ENCODE results near the gene ARID4A.
"Not testable (repeated sequence)": the region's sequence is repeated elsewhere in the genome, so short reads cannot be mapped to it uniquely, and the experiment has no call there.

Gene ARID4A

GRCh38 chr14:58353516-58354299, 55.4 kb downstream of the ARID4A start:
- no peak for DNase-seq (ENCODE audit: extremely low read depth in 1 of 2, low read depth in 1 of 2)

GRCh38 chr14:58354808-58355207, 56.5 kb downstream of the ARID4A start:
- no peak for DNase-seq (ENCODE audit: extremely low read depth in 1 of 2, low read depth in 1 of 2)

GRCh38 chr14:58356268-58356667, 57.9 kb downstream of the ARID4A start:
- DNase-seq (ENCODE audit: extremely low read depth in 1 of 2, low read depth in 1 of 2): no peak

DNA sequence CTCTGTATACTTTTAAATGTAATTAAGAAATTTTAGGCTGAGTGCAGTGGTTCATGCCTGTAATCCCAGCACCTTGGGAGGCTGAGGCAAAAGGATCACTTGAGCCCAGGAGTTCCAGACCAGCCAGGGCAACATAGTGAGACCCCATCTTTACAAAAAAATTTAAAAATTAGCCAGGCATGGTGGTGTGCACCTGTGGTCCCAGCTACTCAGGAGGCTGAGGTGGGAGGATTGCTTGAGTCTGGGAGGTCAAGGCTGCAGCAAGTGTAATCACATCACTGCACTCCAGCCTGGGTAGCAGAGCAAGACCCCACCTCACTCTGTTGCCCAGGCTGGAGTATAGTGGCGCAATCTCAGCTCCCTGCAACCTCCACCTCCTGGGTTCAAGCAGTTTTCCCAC, 63.9 kb downstream of the ARID4A start:
- not testable (repeated sequence) for DNase-seq (ENCODE audit: extremely low read depth in 1 of 2, low read depth in 1 of 2)

DNA sequence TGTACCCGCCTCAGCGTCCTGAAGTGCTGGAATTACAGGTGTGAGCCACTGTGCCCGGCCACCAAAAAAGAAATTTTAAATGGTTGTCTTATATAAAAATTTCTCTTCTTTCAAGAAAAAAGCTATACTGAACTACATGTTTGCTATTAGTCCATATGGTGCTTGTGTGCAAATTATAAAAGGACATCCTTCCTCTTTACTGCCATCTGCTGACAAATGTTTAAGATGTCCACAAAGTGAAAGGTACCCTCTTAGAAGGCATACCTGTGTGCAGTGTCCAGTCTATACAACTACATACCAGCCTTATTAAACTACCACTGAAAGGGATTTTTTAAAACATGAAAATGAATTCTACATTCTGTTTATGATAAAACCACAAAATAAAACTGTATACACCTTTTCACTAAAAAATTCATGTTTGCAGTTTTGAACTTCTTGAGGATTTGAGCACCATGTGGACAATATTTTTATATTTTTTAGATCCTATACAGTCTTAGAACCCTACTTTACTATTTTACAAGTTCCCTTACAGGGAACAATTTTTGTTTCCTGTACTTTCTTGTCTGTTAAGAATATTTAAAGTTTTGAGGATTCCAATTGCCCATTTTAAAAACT, 64.5 kb downstream of the ARID4A start:
- no peak for DNase-seq (ENCODE audit: extremely low read depth in 1 of 2, low read depth in 1 of 2)

DNA sequence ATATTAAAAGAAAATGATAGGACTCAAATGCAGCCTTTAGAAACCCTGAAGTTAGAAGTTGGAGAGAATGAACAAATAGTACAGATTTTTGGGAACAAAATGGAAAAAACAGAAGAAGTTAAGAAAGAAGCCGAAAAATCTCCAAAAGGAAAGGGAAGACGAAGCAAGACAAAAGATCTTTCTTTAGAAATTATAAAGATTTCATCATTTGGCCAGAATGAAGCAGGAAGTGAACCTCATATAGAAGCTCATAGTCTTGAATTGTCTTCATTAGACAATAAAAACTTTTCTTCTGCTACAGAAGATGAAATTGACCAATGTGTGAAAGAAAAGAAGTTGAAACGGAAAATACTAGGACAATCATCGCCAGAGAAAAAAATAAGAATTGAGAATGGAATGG, 66.0 kb downstream of the ARID4A start:
- no peak for DNase-seq (ENCODE audit: extremely low read depth in 1 of 2, low read depth in 1 of 2)

DNA sequence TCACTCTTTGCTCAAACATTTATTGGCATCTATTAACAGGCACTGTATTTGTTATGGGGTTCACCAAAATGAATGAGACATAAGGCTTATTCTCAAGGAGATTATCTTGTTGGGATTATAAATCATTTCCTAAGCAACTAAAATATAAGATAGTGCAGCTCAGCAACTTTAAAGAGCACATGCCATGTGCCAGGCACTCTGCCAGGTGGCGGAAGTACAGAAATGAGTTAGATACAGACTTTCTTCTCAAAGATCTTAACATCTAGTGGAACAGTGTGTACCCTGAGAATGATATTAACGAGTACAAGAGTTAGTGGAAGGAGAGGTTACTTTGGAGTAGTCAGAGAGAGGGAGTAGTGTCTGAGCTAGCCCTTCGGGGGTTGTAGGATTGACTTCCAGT, 68.9 kb downstream of the ARID4A start:
- no peak for DNase-seq (ENCODE audit: extremely low read depth in 1 of 2, low read depth in 1 of 2)

- DNase-seq (ENCODE audit: extremely low read depth in 1 of 2, low read depth in 1 of 2): no peak
Observed at GRCh38 chr14:58368956-58369355, 70.6 kb downstream of the ARID4A start.

DNA sequence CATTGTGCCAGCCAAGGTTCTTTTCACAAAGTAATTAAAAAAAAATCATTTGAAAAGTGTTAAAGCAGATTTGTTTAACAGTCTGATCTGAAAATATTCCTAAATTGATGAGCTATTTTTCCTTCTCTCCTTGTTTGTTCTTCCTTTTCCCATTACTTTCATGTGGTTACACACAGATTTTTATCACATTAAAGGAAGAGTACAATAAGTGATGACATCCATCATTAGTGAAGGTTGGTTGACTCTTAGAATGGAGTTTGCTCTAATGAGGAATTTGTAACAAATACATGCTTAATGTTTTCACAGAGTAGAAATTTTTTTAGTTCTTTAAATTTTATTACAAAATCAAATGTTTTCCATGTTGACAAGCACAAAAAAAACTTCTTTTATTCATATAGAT, 78.4 kb downstream of the ARID4A start:
- no peak for DNase-seq (ENCODE audit: extremely low read depth in 1 of 2, low read depth in 1 of 2)

- DNase-seq (ENCODE audit: extremely low read depth in 1 of 2, low read depth in 1 of 2): no peak
Observed at GRCh38 chr14:58390830-58391229, 92.5 kb downstream of the ARID4A start.

DNA sequence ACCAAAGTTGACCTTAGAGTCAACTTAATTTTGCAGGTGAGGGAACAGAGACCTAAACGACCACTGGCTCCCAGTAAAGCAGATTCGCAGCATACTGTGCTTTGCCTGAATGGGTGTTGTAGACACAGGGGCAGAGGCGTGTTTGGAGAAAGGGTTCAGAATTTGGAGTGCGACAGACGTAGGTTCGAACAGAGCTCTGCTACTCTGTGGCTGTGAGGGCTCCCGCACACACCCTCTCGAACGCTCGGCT, 97.1 kb downstream of the ARID4A start:
- DNase-seq (ENCODE audit: extremely low read depth in 1 of 2, low read depth in 1 of 2): no peak

DNA sequence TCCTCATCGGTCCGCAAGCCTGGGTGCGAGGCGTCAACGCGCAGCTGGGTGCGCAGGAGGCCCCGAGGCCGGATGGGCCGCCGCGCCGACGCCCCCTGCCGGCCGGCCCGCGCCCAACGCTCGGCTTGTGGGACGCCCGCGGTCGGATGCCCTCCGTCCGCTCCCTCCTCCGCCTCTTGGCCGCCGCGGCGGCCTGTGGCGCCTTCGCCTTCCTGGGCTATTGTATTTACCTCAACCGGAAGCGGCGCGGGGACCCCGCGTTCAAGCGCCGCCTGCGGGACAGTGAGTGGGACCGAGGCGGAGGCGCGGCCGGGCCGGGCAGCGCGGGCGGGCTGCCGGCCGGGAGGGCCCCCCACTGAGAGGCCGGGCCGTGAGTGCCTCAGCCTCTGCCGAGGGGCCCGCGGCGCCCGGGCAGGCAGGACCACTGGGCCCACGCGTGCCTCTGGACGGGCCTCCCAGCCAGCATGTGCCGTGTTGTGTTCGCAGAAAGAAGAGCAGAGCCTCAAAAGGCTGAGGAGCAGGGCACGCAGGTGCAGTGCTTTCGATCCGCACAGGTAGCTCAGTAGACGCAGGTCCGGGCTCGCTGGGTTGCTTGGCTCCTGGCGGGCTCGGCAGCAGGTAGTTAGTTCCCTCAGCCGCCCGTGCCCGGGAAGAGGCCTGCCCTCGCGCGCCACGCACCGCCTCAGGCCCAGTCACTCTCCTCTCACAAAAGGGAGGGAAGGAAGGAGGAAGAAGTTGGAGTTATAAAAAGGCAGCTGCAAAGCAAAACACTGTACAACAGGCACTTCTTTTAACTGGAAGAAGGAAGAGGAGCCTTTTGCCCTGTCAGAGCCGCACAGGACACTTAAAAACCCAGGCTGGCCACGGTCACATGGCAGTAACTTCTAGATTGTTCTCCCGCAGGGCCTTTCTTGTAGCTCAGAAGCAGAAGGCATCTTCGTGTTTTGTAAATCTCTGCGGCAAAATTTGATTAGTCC, 97.7 kb downstream of the ARID4A start, which contains the start of gene TOMM20L:
TOMM20L (plus strand) TSS at position 119 of the 977 bp plus-strand sequence; CDS start at position 147, 28 bp downstream.
- DNase-seq (ENCODE audit: extremely low read depth in 1 of 2, low read depth in 1 of 2): peak; percentile 51 to 52

DNA sequence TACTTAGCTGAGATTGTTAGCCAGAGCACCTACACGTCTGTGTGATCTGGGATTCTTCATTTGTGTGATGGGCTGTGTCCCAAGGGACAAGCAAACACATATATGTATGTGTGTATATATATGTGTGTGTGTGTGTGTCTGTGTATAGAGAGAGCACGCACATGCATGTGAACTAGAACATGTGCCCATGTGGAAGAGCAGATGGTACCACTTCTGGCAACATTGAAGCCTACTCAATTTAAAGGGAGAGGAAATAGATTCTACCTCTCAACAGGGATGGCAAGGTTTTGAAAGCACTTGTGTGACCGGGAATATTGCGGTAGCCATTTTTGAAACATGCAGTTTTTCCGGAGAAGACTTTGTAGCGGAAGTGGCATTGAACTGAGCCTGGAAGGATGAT, 98.8 kb downstream of the ARID4A start:
- DNase-seq (ENCODE audit: extremely low read depth in 1 of 2, low read depth in 1 of 2): no peak

- DNase-seq (ENCODE audit: extremely low read depth in 1 of 2, low read depth in 1 of 2): no peak
Observed at GRCh38 chr14:58398495-58398894, 100.1 kb downstream of the ARID4A start.

GRCh38 chr14:58398895-58399294, 100.5 kb downstream of the ARID4A start:
- DNase-seq (ENCODE audit: extremely low read depth in 1 of 2, low read depth in 1 of 2): no peak

- DNase-seq (ENCODE audit: extremely low read depth in 1 of 2, low read depth in 1 of 2): no peak
Observed at GRCh38 chr14:58401587-58401986, 103.2 kb downstream of the ARID4A start.

DNA sequence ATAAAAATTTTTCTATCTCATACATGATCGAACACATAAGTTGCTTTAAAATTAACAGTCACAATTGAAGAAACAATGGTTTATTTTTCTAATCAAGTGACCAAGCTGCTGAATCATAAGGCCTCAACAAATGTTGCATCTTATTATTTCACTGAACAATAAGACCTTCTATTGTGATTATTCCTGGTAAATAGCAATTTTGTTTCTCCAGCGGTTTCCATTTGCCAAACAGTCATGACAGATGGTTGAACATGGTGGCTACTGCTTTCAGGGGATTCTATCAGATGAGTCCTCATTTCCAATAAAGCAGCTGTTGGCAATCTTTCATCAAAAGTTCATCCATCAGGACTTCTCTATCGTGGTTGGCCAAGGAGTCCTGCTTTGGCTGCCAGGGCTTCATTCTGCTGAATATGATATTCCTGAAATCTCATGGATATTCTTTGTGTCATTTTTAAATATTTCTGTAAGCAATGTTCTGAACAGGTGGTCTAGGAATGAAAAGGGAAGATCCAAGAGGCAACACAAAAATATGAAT, 110.4 kb downstream of the ARID4A start:
- no peak for DNase-seq (ENCODE audit: extremely low read depth in 1 of 2, low read depth in 1 of 2)

DNA sequence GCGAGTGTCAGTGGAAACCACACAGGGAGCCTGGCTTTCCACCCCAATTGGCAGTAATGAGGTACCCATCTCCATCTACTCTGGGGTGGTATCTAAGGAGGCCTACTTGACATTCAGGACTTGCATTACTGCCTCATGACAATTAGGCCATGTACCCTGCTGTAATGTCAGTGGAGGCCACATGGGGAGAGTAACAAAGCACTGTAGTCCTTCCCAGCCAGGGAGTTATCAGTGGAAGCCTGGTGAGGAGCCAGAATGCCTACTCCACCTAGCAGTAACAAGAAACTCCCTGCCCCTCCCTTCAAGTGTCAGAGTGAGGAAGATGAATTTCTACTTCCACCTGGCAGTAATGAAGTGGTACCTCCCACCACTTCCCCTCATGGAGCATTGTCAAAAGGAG, 116.5 kb downstream of the ARID4A start:
- DNase-seq (ENCODE audit: extremely low read depth in 1 of 2, low read depth in 1 of 2): no peak

DNA sequence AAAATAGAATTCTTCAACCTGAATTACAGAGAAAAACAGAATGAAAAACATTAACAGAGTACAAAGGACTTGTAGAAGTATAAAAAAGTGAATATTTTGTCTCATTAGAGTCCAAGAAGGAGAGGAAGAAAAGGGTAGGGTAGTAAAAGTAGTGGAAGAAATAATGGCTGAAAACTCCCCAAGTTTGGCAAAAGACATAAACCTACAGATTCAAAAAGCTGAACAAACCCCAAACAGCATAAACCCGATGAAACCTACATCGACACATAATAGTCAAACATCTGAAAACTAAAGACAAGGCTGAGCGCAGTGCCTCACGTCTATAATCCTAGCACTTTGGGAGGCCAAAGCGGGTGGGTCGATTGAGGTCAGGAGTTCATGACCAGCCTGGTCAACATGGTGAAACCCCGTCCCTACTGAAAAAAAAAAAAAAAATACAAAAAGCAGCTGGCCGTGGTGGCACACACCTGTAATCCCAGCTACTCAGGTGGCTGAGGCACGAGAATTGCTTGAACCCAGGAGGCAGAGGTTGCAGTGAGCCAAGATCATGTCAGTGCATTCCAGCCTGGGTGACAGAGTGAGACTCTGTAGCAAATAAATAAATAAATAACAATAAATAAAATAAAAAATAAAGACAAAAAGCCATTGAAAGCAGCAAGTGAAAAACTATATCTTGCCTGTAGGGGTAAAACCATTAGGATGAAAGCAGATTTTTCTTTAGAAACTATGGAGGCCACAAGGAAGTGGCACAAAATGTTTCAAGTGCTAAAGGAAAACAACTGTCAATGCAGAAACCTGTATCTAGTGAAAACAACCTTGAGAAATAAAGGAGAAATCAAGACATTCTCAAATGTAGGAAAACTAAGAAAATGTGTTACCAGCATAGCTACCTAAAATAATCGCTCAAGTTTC, 117.5 kb downstream of the ARID4A start:
- DNase-seq (ENCODE audit: extremely low read depth in 1 of 2, low read depth in 1 of 2): no peak

DNA sequence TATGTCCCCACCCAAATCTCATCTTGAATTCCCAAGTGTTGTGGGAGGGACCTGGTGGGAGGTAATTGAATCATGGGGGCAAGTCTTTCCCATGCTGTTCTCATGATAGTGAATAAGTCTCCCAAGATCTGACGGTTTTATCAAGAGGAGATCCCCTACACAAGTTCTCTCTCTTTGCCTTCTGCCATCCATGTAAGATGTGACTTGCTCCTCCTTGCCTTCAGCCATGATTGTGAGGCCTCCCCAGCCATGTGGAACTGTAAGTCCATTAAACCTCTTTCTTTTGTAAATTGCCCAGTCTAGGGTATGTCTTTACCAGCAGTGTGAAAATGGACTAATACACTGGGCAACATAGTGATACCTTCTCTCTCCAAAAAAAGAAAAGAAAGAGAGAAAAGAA, 118.6 kb downstream of the ARID4A start:
- DNase-seq (ENCODE audit: extremely low read depth in 1 of 2, low read depth in 1 of 2): not testable (repeated sequence)
